IMR-90 (cell line): ENCODE measurements around the gene CYP20A1.

Source experiments
- MAZ ChIP-seq: IDR thresholded peaks from 2 replicates; pipeline ENCODE4 v1.6.1; 2012; ENCODE audit warnings: low read depth, mild to moderate bottlenecking, low read length, improper control_type of control experiment, moderate library complexity, borderline replicate concordance
- POLR2A ChIP-seq: IDR thresholded peaks from 2 replicates; pipeline ENCODE4 v1.6.1; 2012; ENCODE audit warnings: mild to moderate bottlenecking, low read depth, low read length
- RCOR1 ChIP-seq: IDR thresholded peaks from 2 replicates; pipeline ENCODE4 v1.6.1; 2012; ENCODE audit warnings: mild to moderate bottlenecking, low read length, improper control_type of control experiment; ENCODE audit not compliant: insufficient replicate concordance
- SMC3 ChIP-seq: fragments of 150-350 bp; IDR thresholded peaks from 2 replicates; pipeline ENCODE4 v1.6.1; 2016; ENCODE audit warnings: low read depth, mild to moderate bottlenecking, antibody characterized with exemption, low read length, moderate library complexity
- USF2 ChIP-seq: fragments of 150-350 bp; IDR thresholded peaks from 2 replicates; pipeline ENCODE4 v1.6.1; 2017; ENCODE audit warnings: mild to moderate bottlenecking, antibody characterized with exemption, low read length, low read depth
- TF ChIP-seq, protein P1 (sequence below): conservative IDR thresholded peaks from 2 replicates; pipeline ENCODE4 v1.5.1; 2012; ENCODE audit warnings: mild to moderate bottlenecking, low read depth, low read length, improper control_type of control experiment

GRCh38 chr2:203354966-203355365, 116.1 kb downstream of the CYP20A1 start:
- TF ChIP-seq, protein P1, sequence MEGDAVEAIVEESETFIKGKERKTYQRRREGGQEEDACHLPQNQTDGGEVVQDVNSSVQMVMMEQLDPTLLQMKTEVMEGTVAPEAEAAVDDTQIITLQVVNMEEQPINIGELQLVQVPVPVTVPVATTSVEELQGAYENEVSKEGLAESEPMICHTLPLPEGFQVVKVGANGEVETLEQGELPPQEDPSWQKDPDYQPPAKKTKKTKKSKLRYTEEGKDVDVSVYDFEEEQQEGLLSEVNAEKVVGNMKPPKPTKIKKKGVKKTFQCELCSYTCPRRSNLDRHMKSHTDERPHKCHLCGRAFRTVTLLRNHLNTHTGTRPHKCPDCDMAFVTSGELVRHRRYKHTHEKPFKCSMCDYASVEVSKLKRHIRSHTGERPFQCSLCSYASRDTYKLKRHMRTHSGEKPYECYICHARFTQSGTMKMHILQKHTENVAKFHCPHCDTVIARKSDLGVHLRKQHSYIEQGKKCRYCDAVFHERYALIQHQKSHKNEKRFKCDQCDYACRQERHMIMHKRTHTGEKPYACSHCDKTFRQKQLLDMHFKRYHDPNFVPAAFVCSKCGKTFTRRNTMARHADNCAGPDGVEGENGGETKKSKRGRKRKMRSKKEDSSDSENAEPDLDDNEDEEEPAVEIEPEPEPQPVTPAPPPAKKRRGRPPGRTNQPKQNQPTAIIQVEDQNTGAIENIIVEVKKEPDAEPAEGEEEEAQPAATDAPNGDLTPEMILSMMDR = no peak
- TF ChIP-seq USF2 (no peak), POLR2A (no peak), MAZ (no peak), SMC3 (no peak), RCOR1 (no peak)
